Coronary artery (tissue), 2 donors: ENCODE results near the gene CYTH4.

ENCODE experiments used
- DNase-seq: peaks from one replicate; pipeline ENCODE4 v3.0.0-alpha.2; 2017; ENCODE audit warnings: low spot score
- H3K27ac ChIP-seq, 2 donors: fragments of 200-600 bp; sonication (generic); one replicate each; pipeline ENCODE4 v1.5.1; 2016 to 2019
- H3K4me3 ChIP-seq: fragments of 200-600 bp; sonication (generic); 2 replicates; pipeline ENCODE4 v1.5.1; 2016; ENCODE audit warnings: mild to moderate bottlenecking, moderate library complexity
- TF ChIP-seq, protein P1 (sequence below): fragments of 200-600 bp; sonication (generic); IDR thresholded peaks from one replicate; pipeline ENCODE4 v1.5.1; 2019; ENCODE audit warnings: antibody characterized with exemption

Gene CYTH4

DNA sequence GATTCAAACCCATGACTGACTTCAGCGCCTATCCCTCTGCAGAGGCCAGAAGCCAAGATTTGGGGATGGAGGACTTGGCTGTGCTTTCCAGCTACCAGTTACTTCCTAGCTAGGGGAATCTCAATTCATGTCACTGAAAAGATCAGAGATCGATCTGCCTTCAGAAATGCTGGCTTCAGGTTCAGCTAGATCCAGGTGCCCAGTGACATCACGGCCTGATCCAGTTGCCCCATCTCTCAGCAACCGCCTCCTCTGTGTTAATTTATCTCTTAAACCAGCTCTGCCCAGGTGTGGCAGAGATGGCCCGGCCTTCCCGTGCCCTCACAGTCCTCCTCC, 24.2 kb downstream of the CYTH4 start:
- TF ChIP-seq, protein P1, sequence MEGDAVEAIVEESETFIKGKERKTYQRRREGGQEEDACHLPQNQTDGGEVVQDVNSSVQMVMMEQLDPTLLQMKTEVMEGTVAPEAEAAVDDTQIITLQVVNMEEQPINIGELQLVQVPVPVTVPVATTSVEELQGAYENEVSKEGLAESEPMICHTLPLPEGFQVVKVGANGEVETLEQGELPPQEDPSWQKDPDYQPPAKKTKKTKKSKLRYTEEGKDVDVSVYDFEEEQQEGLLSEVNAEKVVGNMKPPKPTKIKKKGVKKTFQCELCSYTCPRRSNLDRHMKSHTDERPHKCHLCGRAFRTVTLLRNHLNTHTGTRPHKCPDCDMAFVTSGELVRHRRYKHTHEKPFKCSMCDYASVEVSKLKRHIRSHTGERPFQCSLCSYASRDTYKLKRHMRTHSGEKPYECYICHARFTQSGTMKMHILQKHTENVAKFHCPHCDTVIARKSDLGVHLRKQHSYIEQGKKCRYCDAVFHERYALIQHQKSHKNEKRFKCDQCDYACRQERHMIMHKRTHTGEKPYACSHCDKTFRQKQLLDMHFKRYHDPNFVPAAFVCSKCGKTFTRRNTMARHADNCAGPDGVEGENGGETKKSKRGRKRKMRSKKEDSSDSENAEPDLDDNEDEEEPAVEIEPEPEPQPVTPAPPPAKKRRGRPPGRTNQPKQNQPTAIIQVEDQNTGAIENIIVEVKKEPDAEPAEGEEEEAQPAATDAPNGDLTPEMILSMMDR: no peak
- Histone ChIP-seq H3K27ac (peak overlapping the region in 1 of 2 donors; percentile 74), H3K4me3 (no peak overlapping the region)
- no peak for DNase-seq

DNA sequence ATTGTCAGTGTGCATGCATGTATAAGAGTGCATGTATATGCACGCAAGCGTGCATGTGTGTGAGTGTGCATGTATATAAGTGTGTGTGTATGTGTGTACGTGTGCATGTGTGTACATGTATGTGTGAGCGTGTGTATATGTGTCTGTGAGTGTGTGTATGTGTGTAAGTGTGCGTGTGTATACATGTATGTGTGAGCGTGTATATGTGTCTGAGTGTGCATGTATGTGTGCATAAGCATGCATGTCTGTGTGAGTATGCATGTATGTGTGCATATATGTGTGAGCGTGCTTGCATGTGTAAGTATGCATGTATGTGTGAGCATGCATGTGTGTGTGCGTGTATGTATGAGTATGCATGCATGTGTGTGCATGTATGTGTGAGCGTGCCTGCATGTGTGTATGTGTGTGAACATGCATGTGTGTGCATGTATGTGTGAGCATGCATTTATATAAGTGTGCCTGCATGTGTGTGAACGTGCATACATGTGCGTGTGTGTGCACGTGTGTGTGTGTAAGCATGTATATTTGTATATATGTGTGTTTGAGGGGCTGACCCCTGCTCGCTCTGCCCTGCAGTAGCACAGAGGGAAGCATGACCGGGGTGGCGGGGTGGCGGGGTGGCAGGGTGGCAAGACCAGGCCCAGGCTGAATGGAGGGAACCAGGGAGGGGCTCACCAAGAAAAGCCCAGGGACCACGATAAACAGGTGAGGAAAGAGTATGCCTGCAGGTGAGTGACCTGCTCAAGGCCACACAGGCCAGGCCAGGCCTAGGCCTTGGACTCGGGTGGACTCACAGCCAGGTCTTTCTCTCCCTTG, 26.3 kb downstream of the CYTH4 start:
- TF ChIP-seq, protein P1: no peak
- no peak overlapping the region for H3K4me3 ChIP-seq
- DNase-seq: no peak
- H3K27ac ChIP-seq: peak overlapping the region in 1 of 2 donors; percentile 74

DNA sequence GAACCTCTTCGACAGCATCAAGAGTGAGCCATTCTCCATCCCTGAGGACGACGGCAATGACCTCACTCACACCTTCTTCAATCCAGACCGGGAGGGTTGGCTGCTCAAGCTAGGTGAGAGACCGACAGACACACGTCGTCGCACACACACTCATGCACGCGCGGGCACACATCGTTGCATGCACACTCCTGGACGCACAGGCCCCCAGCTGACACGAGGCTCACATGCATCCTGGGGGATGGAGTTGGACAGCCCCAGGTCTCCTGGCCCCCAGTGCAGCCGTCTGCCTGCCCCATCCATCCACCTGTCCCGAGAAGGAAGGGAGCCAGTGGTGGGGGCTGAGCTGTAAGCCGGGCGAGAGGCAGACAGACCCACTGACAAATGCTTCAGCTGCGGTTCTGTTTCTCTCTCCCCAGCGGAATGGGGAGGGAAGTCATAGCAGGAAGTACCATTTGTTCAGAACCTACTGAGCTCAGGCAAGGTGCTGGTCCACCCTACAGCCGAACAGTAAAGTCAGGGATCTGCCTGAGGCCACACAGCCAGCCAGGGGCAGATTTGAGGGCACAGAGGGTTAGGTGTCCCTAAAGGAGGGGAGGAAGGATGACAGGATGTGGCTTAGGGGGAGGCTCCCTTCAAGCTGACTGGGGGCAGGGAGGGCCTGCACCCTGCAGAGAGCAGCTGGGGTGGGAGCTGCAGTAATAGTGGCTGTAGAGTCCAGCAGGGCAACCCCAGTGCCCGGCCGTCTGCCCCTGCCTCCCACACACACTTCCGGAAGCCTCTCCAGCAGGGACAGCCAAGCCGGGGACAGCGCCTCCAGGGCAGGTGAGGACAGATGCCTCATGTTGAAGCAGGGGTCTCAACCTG, 27.1 kb downstream of the CYTH4 start:
- DNase-seq: no peak
- TF ChIP-seq, protein P1: no peak
- no peak overlapping the region for H3K4me3 ChIP-seq
- peak overlapping the region in 1 of 2 donors; percentile 48 for H3K27ac ChIP-seq

DNA sequence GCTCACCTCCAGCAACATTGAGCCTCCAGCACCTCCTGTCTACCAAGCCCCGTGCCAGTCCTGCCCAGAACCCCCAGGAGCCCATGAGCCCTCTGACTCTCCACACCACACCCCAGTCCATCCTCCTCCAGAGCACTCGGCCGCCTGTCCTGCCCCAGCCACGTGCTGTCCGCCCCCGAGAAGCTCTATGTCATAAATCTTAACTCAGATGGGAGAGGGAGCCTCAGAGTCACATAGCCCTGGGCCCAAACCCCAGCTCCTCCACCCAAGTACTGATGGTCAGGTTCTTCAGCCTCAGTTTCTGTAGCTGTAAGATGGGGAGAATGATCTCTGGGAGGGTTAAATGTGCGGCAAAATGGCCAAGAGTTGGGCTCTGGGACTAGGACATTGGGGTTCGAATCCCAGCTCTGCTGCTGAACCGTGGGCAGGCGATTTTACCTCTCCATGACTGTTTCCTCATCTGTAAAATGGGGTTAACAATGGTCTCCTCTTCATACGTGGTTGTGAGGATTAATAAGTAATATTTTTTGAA, 27.8 kb downstream of the CYTH4 start:
- TF ChIP-seq, protein P1: no peak
- Histone ChIP-seq H3K27ac (peak overlapping the region in 1 of 2 donors; percentile 48), H3K4me3 (no peak overlapping the region)
- no peak for DNase-seq

DNA sequence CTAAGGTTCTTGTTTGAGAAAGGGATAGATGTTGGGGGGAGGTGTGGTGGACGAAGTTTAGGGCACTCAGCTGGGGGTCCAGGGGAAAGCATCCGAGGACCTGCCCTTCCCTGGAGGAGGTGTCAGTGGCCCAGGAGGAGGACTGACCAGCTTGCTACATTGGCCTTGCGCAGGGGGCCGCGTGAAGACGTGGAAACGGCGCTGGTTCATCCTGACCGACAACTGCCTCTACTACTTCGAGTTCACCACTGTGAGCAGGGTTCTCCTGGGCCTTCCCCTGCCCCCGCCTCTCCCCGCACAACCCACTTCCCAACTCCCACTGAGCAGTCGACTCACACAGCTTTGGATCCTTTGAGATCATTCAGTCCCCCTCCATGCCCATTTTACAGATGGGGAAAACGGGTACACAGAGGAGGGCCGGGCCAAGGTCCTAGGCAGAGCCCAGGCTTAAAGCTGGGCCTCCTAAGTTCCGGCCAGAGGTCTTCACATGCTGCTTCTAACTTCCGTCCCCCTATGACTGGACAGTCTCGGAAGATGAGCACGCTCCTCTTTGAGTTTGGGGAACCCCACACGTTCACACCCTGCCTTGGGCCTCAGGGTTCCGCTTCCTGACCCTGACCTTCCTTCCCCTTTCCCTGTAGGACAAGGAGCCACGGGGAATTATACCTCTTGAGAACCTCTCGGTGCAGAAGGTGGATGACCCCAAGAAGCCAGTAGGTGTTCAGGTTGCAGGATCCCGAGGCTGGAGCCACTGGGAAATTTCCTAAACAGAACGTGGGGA, 28.7 kb downstream of the CYTH4 start:
- TF ChIP-seq, protein P1: no peak
- no peak for DNase-seq
- peak overlapping the region in 1 of 2 donors; percentile 48 for H3K27ac ChIP-seq
- no peak overlapping the region for H3K4me3 ChIP-seq

DNA sequence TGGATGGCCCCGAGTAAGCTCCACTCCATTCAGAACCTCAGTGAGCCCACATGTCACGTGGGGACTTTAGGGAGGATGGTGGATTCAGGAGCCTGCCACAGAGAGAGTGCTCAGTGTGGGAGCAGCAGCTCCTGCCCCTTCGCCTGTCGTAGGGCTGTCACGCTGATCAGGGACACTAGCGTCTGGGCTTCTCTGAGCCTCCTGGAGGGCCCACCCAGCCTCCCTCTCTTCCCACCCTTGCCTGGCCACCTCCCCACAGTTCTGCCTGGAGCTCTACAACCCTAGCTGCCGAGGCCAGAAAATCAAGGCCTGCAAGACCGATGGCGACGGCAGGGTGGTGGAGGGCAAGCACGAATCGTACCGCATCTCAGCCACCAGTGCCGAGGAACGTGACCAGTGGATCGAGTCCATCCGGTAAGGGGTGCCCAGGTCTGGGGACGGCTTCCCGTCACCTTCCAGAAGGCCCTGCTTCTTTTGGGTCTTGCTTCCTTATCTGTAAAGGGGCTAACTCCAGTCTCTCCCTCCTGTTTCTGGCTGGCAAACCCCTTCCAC, 29.5 kb downstream of the CYTH4 start:
- DNase-seq: no peak
- no peak overlapping the region for H3K4me3 ChIP-seq
- no peak overlapping the region for H3K27ac ChIP-seq
- TF ChIP-seq, protein P1: no peak
